ENCODE results near the gene PTPN11. TPM values are rescaled to one million over a fixed set of nuclear protein-coding genes. Genes with fewer than 3 reads are reported as not detected.
A peak's percentile ranks its signal among the peaks of the same experiment; 100 is the strongest.

Gene PTPN11
- polyA plus RNA-seq (2011; rRNA removed) (46.1 and 87.9 TPM in 2 replicates), polyA minus RNA-seq (2011; rRNA and poly(A)+ RNA removed) (39.9 and 50.9 TPM in 2 replicates)

- Histone ChIP-seq H3K4me3 (ENCODE audit: low read depth, low read length) (peak within 1 kb of the TSS; percentile 94), H3K27me3 (ENCODE audit: control insufficient read depth, insufficient read depth, low read length) (no peaks in the 10 kb centered on the region), H3K36me3 (ENCODE audit: control insufficient read depth, insufficient read depth, low read length) (no peaks in the 10 kb centered on the region)
- peak; percentile 15; the same call in 1 of the 2 replicates for TF ChIP-seq CTCF (IDR thresholded peaks at IDR 0.05; ENCODE audit: insufficient read depth, low read depth, low read length)
- ChIA-PET POLR2A (no interaction called here), CTCF (no interaction called here)
- no peak for DNase-seq (ENCODE audit: low read depth)
Measured at GRCh38 chr12:112418608-112419296, at the start of gene PTPN11. TSS of gene PTPN11 (plus strand) at chr12:112418947. CDS start at chr12:112419112, 165 bp downstream.

- TF ChIP-seq CTCF (IDR thresholded peaks at IDR 0.05; ENCODE audit: insufficient read depth, low read depth, low read length) = no peak
- ChIA-PET CTCF (interaction anchor here (0.9 kb wide), 1 partner anchor 12 kb away, joined by 3 read pairs; no protein-coding TSS in a partner anchor), POLR2A (no interaction called here)
- Histone ChIP-seq H3K4me3 (ENCODE audit: low read depth, low read length) (no peak overlapping the region), H3K27me3 (ENCODE audit: control insufficient read depth, insufficient read depth, low read length) (no peaks in the 10 kb centered on the region), H3K36me3 (ENCODE audit: control insufficient read depth, insufficient read depth, low read length) (no peaks in the 10 kb centered on the region)
- DNase-seq (ENCODE audit: low read depth) = no peak
Measured at GRCh38 chr12:112370199-112370598, 48.5 kb upstream of the PTPN11 start.

- ChIA-PET POLR2A (no interaction called here), CTCF (interaction anchor here (0.9 kb wide), 1 partner anchor 13 kb away, joined by 3 read pairs; no protein-coding TSS in a partner anchor)
- no peaks in the 10 kb centered on the region for H3K27me3 ChIP-seq (ENCODE audit: control insufficient read depth, insufficient read depth, low read length)
Measured at GRCh38 chr12:112370868-112371510, 47.8 kb upstream of the PTPN11 start.

GRCh38 chr12:112374166-112374740 lies 44.5 kb upstream of the PTPN11 start:
- no peaks in the 10 kb centered on the region for H3K36me3 ChIP-seq (ENCODE audit: control insufficient read depth, insufficient read depth, low read length)
- DNase-seq (ENCODE audit: low read depth) = no peak
- no peak overlapping the region for H3K4me3 ChIP-seq (ENCODE audit: low read depth, low read length)
- no peak for TF ChIP-seq CTCF (IDR thresholded peaks at IDR 0.05; ENCODE audit: insufficient read depth, low read depth, low read length)
- ChIA-PET POLR2A (no interaction called here), CTCF (interaction anchor here (1.9 kb wide), 1 partner anchor 13 kb away, joined by 5 read pairs; no protein-coding TSS in a partner anchor)
- H3K27me3 ChIP-seq (ENCODE audit: control insufficient read depth, insufficient read depth, low read length) = no peaks in the 10 kb centered on the region

More at GRCh38 chr12:112370868-112371510, 47.8 kb upstream of the PTPN11 start:
- no peak for DNase-seq (ENCODE audit: low read depth)
- TF ChIP-seq CTCF (IDR thresholded peaks at IDR 0.05; ENCODE audit: insufficient read depth, low read depth, low read length) = no peak
- Histone ChIP-seq H3K36me3 (ENCODE audit: control insufficient read depth, insufficient read depth, low read length) (no peaks in the 10 kb centered on the region), H3K4me3 (ENCODE audit: low read depth, low read length) (no peak overlapping the region)

- ChIA-PET POLR2A (no interaction called here), CTCF (interaction anchor here (1.9 kb wide), 1 partner anchor 12 kb away, joined by 5 read pairs; no protein-coding TSS in a partner anchor)
- Histone ChIP-seq H3K36me3 (ENCODE audit: control insufficient read depth, insufficient read depth, low read length) (no peaks in the 10 kb centered on the region), H3K27me3 (ENCODE audit: control insufficient read depth, insufficient read depth, low read length) (no peaks in the 10 kb centered on the region), H3K4me3 (ENCODE audit: low read depth, low read length) (no peak overlapping the region)
- TF ChIP-seq CTCF (IDR thresholded peaks at IDR 0.05; ENCODE audit: insufficient read depth, low read depth, low read length) = no peak
- DNase-seq (ENCODE audit: low read depth) = no peak
Measured at GRCh38 chr12:112375105-112375504, 43.6 kb upstream of the PTPN11 start.
